Testis (tissue), 2 donors: ENCODE data around the gene CMTM7.

ENCODE experiments used
- POLR2A ChIP-seq: fragments of 450-650 bp; IDR thresholded peaks from one replicate; pipeline ENCODE4 v1.6.1; 2017; ENCODE audit warnings: antibody characterized with exemption, mild to moderate bottlenecking, moderate library complexity
- TF ChIP-seq, protein P1 (sequence below), 3 experiments: fragments of 450-650 bp in 2 of 3; fragments of 200-600 bp in 1 of 3; sonication (generic) in 1 of 3; IDR thresholded peaks; one replicate each; pipeline ENCODE4 v1.5.1; 2016 to 2019; ENCODE audit warnings: antibody characterized with exemption in 3 of 3, mild to moderate bottlenecking in 2 of 3, moderate library complexity in 1 of 3

- TF ChIP-seq POLR2A = no peak
- TF ChIP-seq, protein P1, sequence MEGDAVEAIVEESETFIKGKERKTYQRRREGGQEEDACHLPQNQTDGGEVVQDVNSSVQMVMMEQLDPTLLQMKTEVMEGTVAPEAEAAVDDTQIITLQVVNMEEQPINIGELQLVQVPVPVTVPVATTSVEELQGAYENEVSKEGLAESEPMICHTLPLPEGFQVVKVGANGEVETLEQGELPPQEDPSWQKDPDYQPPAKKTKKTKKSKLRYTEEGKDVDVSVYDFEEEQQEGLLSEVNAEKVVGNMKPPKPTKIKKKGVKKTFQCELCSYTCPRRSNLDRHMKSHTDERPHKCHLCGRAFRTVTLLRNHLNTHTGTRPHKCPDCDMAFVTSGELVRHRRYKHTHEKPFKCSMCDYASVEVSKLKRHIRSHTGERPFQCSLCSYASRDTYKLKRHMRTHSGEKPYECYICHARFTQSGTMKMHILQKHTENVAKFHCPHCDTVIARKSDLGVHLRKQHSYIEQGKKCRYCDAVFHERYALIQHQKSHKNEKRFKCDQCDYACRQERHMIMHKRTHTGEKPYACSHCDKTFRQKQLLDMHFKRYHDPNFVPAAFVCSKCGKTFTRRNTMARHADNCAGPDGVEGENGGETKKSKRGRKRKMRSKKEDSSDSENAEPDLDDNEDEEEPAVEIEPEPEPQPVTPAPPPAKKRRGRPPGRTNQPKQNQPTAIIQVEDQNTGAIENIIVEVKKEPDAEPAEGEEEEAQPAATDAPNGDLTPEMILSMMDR (IDR thresholded peaks at IDR 0.05) = no peak
These were observed 32.4 kb downstream of the CMTM7 start for GRCh38 chr3:32423956-32424557.
